Adrenal gland (tissue), 12 donors: ENCODE data around the gene S1PR4. TPM values are rescaled to one million over a fixed set of nuclear protein-coding genes. Genes with fewer than 3 reads are reported as not detected.

Source experiments
- DNase-seq, 7 donors: peaks; one replicate each; pipeline ENCODE4 v3.0.0-alpha.2; 2019 to 2020
- H3K27ac ChIP-seq, 5 donors: fragments of 200-600 bp; sonication (generic) in 4 of 5; 1 replicate in 3 of 5; 2 replicates in 2 of 5; pipeline versions ENCODE4 v1.5.1 to v1.8.0; 2016 to 2020; ENCODE audit warnings: mild to moderate bottlenecking in 1 of 5
- H3K27me3 ChIP-seq: fragments of 200-600 bp; 2 replicates; pipeline ENCODE4 v1.8.0; 2021
- H3K36me3 ChIP-seq, 2 donors: fragments of 200-600 bp; replicated peaks in 1 of 2; 1 replicate in 1 of 2; 2 replicates in 1 of 2; pipeline versions ENCODE4 v1.5.1 to v1.8.0; 2018 to 2022
- H3K4me1 ChIP-seq, 2 donors: fragments of 200-600 bp; replicated peaks in 1 of 2; 1 replicate in 1 of 2; 2 replicates in 1 of 2; pipeline versions ENCODE4 v1.5.1 to v1.8.0; 2018 to 2021
- H3K4me3 ChIP-seq, 4 donors: fragments of 200-600 bp; sonication (generic) in 3 of 4; one replicate each; pipeline ENCODE4 v1.5.1; 2016 to 2018
- H3K9me3 ChIP-seq, 3 donors: fragments of 200-600 bp; sonication (generic) in 1 of 3; replicated peaks in 1 of 3; 1 replicate in 2 of 3; 2 replicates in 1 of 3; pipeline versions ENCODE4 v1.5.1 to v1.8.0; 2016 to 2021
- POLR2A ChIP-seq, 2 donors: fragments of 450-650 bp; IDR thresholded peaks; one replicate each; pipeline ENCODE4 v1.6.1; 2017; ENCODE audit warnings: antibody characterized with exemption in 2 of 2, mild to moderate bottlenecking in 2 of 2, moderate library complexity in 1 of 2
- WGBS, 4 donors: extraction: QIAGEN DNeasy Blood & Tissue Kit in 2 of 4; methylation state at CpG; one replicate each; pipeline versions ENCODE4 v1.1.5 to v1.1.7; 2013 to 2017; 5-methylcytosine and 5-hydroxymethylcytosine counted together
- intact Hi-C, 2 donors: fragments of 100-400 bp; cut with DNase I; formaldehyde crosslinking; loops; one replicate each; pipeline versions ENCODE4 v1.14.1 to v1.15.0; 2022 to 2023
- polyA plus RNA-seq, 3 donors: library from polyadenylated mRNA; stranded (reverse); fragments of 200-250 nt in 2 of 3; fragments of 350-450 nt in 1 of 3; fragmentation: Illumina TruSeq in 1 of 3; extraction: RNeasy Lipid Tissue Mini Kit (QIAGEN cat#74804) in 1 of 3; gene quantifications; one replicate each; pipeline ENCODE4 v1.2.3, GENCODE V29; 2013 to 2014
- total RNA-seq, 9 donors: library from RNA; depleted of rRNA in 4 of 9; stranded (reverse); fragments of >200 nt in 4 of 9; fragments of 120-200 nt in 1 of 9; fragmentation: NEBNext Ultra II Directional in 1 of 9; extraction: Animal tissue kit (Norgen Biotek cat#: 25700) in 1 of 9; gene quantifications; one replicate each; pipeline versions ENCODE4 v1.1.0 to v1.2.4, GENCODE V29; 2013 to 2023
- TF ChIP-seq, protein P1 (sequence below), 6 experiments: fragments of 450-650 bp in 4 of 6; fragments of 200-600 bp in 2 of 6; sonication (generic) in 1 of 6; IDR thresholded peaks; 1 replicate in 5 of 6; 2 replicates in 1 of 6; pipeline versions ENCODE4 v1.5.1 to v1.8.0; 2016 to 2021; ENCODE audit warnings: antibody characterized with exemption in 6 of 6, mild to moderate bottlenecking in 2 of 6, moderate library complexity in 1 of 6
- donor health status: healthy with polysubstance abuse.
- donor health status: Bipolar disorder and iron deficiency.
- donor health status: DM: yes; HTN: yes; CAD: no.
- donor health status: DM: no; HTN: no; CAD: no.
- donor health status: DM: no; HTN: no; CAD: no.
- donor health status: DM: yes; HTN: yes; CAD: no.

Gene S1PR4
- total and polyA plus RNA-seq, 12 donors = 0.78 to 5.5 (median 2.2) TPM; not detected in 1

DNA sequence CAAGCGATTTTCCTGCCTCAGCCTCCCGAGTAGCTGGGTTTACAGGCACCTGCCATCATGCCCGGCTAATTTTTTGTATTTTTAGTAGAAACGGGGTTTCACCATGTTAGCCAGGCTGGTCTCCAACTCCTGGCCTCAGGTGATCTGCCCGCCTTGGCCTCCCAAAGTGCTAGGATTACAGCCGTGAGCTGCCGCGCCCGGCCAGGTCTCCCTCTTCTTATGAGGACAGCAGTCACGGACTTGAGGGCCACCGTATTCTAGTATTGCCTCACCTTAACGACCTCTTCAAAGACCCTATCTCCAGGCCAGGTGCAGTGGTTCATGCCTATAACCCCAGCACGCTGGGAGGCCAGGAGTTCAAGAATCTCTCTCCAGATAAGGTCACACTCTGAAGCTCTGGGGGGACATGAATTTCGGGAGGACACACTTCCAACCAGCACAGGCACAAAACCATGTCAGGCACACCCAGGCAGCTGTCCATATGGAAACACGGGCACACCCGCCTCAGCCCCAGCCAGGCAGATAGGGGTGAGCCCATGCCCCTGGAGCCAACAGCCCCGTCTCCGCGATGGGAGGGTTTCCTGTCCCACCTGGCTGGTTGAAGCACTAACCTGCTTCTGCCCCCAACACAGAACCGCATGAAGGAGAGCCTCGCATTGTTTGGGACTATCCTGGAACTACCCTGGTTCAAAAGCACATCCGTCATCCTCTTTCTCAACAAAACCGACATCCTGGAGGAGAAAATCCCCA, 21.3 kb upstream of the S1PR4 start:
- intact Hi-C loops = no loop called here
- 80 to 90% (median 85%) methylated on average over 17 to 23 of the region's 23 CpGs for WGBS, 4 donors

GRCh38 chr19:3159565-3159964, 19.0 kb upstream of the S1PR4 start:
- Histone ChIP-seq H3K9me3 (no peaks in the 10 kb centered on the region), H3K36me3 (no peaks in the 10 kb centered on the region), H3K27me3 (no peaks in the 10 kb centered on the region), H3K4me1 (peaks cover 0 to 8% of the 10 kb centered on the region in 2 donors), H3K27ac (no peak overlapping the region), H3K4me3 (no peak overlapping the region)
- TF ChIP-seq POLR2A (IDR thresholded peaks at IDR 0.05) = no peak
- TF ChIP-seq, protein P1, sequence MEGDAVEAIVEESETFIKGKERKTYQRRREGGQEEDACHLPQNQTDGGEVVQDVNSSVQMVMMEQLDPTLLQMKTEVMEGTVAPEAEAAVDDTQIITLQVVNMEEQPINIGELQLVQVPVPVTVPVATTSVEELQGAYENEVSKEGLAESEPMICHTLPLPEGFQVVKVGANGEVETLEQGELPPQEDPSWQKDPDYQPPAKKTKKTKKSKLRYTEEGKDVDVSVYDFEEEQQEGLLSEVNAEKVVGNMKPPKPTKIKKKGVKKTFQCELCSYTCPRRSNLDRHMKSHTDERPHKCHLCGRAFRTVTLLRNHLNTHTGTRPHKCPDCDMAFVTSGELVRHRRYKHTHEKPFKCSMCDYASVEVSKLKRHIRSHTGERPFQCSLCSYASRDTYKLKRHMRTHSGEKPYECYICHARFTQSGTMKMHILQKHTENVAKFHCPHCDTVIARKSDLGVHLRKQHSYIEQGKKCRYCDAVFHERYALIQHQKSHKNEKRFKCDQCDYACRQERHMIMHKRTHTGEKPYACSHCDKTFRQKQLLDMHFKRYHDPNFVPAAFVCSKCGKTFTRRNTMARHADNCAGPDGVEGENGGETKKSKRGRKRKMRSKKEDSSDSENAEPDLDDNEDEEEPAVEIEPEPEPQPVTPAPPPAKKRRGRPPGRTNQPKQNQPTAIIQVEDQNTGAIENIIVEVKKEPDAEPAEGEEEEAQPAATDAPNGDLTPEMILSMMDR (IDR thresholded peaks at IDR 0.05) = no peak
- intact Hi-C loops = no loop called here
- 68 to 79% (median 71%) methylated on average over 8 of the region's 8 CpGs for WGBS, 4 donors
- DNase-seq = no peak

More for the DNA sequence above, 21.3 kb upstream of the S1PR4 start:
- Histone ChIP-seq H3K4me3 (no peak overlapping the region), H3K27ac (no peak overlapping the region), H3K27me3 (no peaks in the 10 kb centered on the region), H3K4me1 (peaks cover 0 to 8% of the 10 kb centered on the region in 2 donors), H3K36me3 (no peaks in the 10 kb centered on the region), H3K9me3 (no peaks in the 10 kb centered on the region)
- no peak for DNase-seq
- no peak for TF ChIP-seq POLR2A (IDR thresholded peaks at IDR 0.05)
- TF ChIP-seq, protein P1 (IDR thresholded peaks at IDR 0.05) = no peak

DNA sequence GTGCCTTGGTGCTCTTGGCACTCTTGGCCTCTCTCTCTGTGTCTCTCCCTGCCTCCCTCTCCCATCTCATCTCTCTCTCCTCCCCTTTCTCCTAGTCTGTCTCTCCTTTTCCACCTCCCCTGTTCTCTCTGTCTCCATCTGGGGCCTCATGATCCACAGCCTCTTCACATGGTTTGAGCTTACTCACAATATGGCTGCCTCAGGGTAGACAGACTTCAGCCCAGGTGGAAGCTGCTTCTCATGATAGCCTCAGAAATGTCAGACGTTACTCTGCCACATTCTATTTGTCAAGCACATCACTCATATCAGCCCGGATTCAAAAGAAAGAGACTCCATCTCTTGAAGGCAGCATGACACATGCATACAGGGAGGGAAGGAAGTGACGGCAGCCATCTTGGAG, 18.4 kb upstream of the S1PR4 start:
- WGBS, 4 donors = 57 to 87% (median 68%) methylated on average over 3 of the region's 3 CpGs
- Histone ChIP-seq H3K36me3 (no peaks in the 10 kb centered on the region), H3K9me3 (no peaks in the 10 kb centered on the region), H3K27ac (no peak overlapping the region), H3K27me3 (no peaks in the 10 kb centered on the region), H3K4me3 (no peak overlapping the region), H3K4me1 (peaks cover 0 to 2% of the 10 kb centered on the region in 2 donors)
- intact Hi-C loops = loop anchor here (5.0 to 10.0 kb wide), 4 partner anchors 33 to 275 kb away; no protein-coding TSS in a partner anchor
- no peak for DNase-seq
- no peak for TF ChIP-seq POLR2A (IDR thresholded peaks at IDR 0.05)
- TF ChIP-seq, protein P1 (IDR thresholded peaks at IDR 0.05) = no peak

- intact Hi-C loops = loop anchor here (5.0 to 10.0 kb wide), 4 partner anchors 34 to 277 kb away; no protein-coding TSS in a partner anchor
- no peaks in the 10 kb centered on the region for H3K27me3 ChIP-seq
- no peak overlapping the region for H3K27ac ChIP-seq
- DNase-seq = no peak
- no peaks in the 10 kb centered on the region for H3K9me3 ChIP-seq
- TF ChIP-seq, protein P1 (IDR thresholded peaks at IDR 0.05) = no peak
- TF ChIP-seq POLR2A (IDR thresholded peaks at IDR 0.05) = no peak
- no peaks in the 10 kb centered on the region for H3K36me3 ChIP-seq
- 88 to 96% (median 90%) methylated on average over 3 to 4 of the region's 4 CpGs for WGBS, 4 donors
- H3K4me3 ChIP-seq = no peak overlapping the region
- no peaks in the 10 kb centered on the region for H3K4me1 ChIP-seq
These were observed 17.1 kb upstream of the S1PR4 start for GRCh38 chr19:3161453-3161852.
